GM19043 (cell line): ENCODE measurements around the gene KIRREL3.
A peak's percentile ranks its signal among the peaks of the same experiment; 100 is the strongest.

ENCODE experiments used
- ATAC-seq: cut with Tn5 transposase; IDR thresholded peaks from one replicate; pipeline ENCODE4 v1.9.1; 2021; ENCODE audit warnings: low read depth; ENCODE audit not compliant: unreplicated experiment

KIRREL3 gene

GRCh38 chr11:126464796-126465195 is 535.8 kb downstream of the KIRREL3 start:
- ATAC-seq = no peak

GRCh38 chr11:126462422-126462821 is 538.1 kb downstream of the KIRREL3 start:
- ATAC-seq = no peak

GRCh38 chr11:126461996-126462395 is 538.6 kb downstream of the KIRREL3 start:
- no peak for ATAC-seq

GRCh38 chr11:126461096-126461440 is 539.5 kb downstream of the KIRREL3 start:
- ATAC-seq = no peak

- ATAC-seq = no peak
Measured at GRCh38 chr11:126460417-126461095, 540.0 kb downstream of the KIRREL3 start.

GRCh38 chr11:126459691-126460281 is 540.8 kb downstream of the KIRREL3 start:
- ATAC-seq = no peak

- no peak for ATAC-seq
Measured at GRCh38 chr11:126457817-126458216, 542.8 kb downstream of the KIRREL3 start.

GRCh38 chr11:126456783-126457542 is 543.6 kb downstream of the KIRREL3 start:
- ATAC-seq = no peak

GRCh38 chr11:126456089-126456488 is 544.5 kb downstream of the KIRREL3 start:
- no peak for ATAC-seq

GRCh38 chr11:126452241-126453101 is 548.1 kb downstream of the KIRREL3 start:
- no peak for ATAC-seq

GRCh38 chr11:126451211-126451802 is 549.3 kb downstream of the KIRREL3 start:
- no peak for ATAC-seq

GRCh38 chr11:126450806-126451205 is 549.8 kb downstream of the KIRREL3 start:
- ATAC-seq = no peak

GRCh38 chr11:126450198-126450597 is 550.4 kb downstream of the KIRREL3 start:
- no peak for ATAC-seq

- ATAC-seq = no peak
Measured at GRCh38 chr11:126446581-126446980, 554.0 kb downstream of the KIRREL3 start.

- no peak for ATAC-seq
Measured at GRCh38 chr11:126444072-126444471, 556.5 kb downstream of the KIRREL3 start.

- no peak for ATAC-seq
Measured at GRCh38 chr11:126443120-126443519, 557.5 kb downstream of the KIRREL3 start.

- peak; percentile 71 for ATAC-seq
Measured at GRCh38 chr11:126440792-126441514, 559.6 kb downstream of the KIRREL3 start.

- ATAC-seq = no peak
Measured at GRCh38 chr11:126440276-126440675, 560.3 kb downstream of the KIRREL3 start.

- ATAC-seq = no peak
Measured at GRCh38 chr11:126438691-126439090, 561.9 kb downstream of the KIRREL3 start.

- ATAC-seq = no peak
Measured at GRCh38 chr11:126438272-126438671, 562.3 kb downstream of the KIRREL3 start.
